Measurements from ENCODE around the gene IGBP1.

Gene IGBP1

DNA sequence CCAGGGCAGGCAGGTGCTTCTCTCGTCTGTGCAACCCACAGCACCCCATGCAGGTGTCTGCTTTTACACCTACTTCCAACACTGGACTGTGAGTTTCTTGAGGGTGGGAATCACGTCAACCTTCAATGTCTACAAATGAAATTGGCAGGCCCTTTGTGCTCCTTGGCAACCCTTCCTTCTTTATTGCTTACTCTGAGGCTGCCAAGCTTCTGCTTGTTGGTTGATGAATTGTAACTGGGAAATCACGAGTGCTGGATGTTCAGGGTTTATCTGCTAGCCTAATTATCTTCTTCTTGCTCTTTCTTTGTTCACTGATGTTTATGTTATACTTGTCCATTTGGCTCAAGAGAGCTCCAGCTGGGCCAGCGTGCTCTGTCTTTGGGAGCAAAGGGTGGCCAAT, 41.5 kb downstream of the IGBP1 start:
- H3K4me3 ChIP-seq (ENCODE audit: low read depth, low read length), result no peak overlapping the region
- TF ChIP-seq, protein P1, sequence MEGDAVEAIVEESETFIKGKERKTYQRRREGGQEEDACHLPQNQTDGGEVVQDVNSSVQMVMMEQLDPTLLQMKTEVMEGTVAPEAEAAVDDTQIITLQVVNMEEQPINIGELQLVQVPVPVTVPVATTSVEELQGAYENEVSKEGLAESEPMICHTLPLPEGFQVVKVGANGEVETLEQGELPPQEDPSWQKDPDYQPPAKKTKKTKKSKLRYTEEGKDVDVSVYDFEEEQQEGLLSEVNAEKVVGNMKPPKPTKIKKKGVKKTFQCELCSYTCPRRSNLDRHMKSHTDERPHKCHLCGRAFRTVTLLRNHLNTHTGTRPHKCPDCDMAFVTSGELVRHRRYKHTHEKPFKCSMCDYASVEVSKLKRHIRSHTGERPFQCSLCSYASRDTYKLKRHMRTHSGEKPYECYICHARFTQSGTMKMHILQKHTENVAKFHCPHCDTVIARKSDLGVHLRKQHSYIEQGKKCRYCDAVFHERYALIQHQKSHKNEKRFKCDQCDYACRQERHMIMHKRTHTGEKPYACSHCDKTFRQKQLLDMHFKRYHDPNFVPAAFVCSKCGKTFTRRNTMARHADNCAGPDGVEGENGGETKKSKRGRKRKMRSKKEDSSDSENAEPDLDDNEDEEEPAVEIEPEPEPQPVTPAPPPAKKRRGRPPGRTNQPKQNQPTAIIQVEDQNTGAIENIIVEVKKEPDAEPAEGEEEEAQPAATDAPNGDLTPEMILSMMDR (conservative IDR thresholded peaks at IDR 0.05; ENCODE audit: low read depth, low read length), result no peak
- no peak for DNase-seq (ENCODE audit: low read depth)

GRCh38 chrX:70175338-70175737, 42.1 kb downstream of the IGBP1 start:
- TF ChIP-seq, protein P1 (conservative IDR thresholded peaks at IDR 0.05; ENCODE audit: low read depth, low read length), result no peak
- DNase-seq (ENCODE audit: low read depth), result no peak
- no peak overlapping the region for H3K4me3 ChIP-seq (ENCODE audit: low read depth, low read length)

- no peak within 1 kb of the TSS for H3K4me3 ChIP-seq (ENCODE audit: low read depth, low read length)
- TF ChIP-seq, protein P1 (conservative IDR thresholded peaks at IDR 0.05; ENCODE audit: low read depth, low read length), result no peak
- peak; percentile 9 for DNase-seq (ENCODE audit: low read depth)
Observed at GRCh38 chrX:70176938-70177533, 43.8 kb downstream of the IGBP1 start, which contains the start of gene DGAT2L6. TSS of gene DGAT2L6 (plus strand) at chrX:70177483. CDS start at chrX:70177583, 100 bp downstream.

GRCh38 chrX:70183091-70183490, 49.8 kb downstream of the IGBP1 start:
- TF ChIP-seq, protein P1 (conservative IDR thresholded peaks at IDR 0.05; ENCODE audit: low read depth, low read length), result no peak
- no peak for DNase-seq (ENCODE audit: low read depth)
- H3K4me3 ChIP-seq (ENCODE audit: low read depth, low read length), result no peak overlapping the region

DNA sequence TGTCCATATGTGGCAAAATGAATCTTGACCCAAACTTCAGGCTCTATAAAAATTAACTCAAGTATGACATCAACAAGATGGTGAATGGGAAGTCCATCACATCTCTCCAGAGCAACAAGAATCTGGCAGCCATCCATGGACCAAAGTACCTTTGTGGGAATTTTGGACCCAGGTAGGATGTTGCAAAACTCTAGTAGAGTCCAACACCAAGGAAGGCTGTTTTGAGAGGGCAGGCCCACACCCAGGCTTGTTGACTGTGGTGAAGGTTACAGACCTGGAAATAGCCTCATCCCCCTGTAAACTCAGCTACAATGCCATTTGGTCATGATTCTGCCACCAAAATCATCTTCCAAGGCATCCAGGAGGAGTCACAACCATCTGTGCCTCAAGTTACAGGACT, 57.0 kb downstream of the IGBP1 start:
- TF ChIP-seq, protein P1 (conservative IDR thresholded peaks at IDR 0.05; ENCODE audit: low read depth, low read length), result no peak
- DNase-seq (ENCODE audit: low read depth), result no peak
- H3K4me3 ChIP-seq (ENCODE audit: low read depth, low read length), result no peak overlapping the region

DNA sequence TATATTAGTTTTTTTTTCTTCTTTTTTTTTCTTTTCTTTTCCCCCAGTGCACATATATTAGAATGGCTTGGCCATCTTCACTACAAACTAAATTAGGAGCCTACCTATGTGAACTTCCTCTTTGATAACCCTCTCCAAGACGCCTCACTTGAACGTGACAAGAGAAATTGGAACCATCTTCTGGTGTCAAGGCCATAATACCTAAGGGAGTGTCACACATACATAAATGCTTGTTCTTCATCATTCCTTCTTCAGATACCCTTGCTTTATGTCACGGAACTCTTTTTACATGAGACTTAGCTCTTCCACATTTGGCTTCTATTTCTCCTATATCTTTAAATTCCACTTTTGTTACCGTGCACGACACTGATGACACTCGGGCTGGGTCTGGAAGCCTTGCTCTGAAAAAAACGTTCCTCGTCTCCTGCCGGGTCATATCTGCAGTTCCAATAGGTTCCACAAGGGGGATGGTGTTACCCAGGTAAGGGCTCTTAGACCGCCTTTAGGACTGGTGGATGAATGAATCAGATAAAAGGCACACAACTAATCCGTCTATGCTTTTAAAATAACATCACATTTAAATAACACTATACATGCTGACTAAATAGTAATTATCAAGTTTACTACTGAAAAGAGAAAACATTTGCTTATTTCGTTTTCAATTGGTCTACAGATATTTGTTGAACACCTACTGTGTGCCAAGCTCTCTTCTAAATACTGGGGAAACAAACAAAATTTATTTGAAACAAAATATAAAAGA, 63.9 kb downstream of the IGBP1 start:
- TF ChIP-seq, protein P1 (conservative IDR thresholded peaks at IDR 0.05; ENCODE audit: low read depth, low read length), result peak; percentile 76
- no peak overlapping the region for H3K4me3 ChIP-seq (ENCODE audit: low read depth, low read length)
- peak; percentile 73 for DNase-seq (ENCODE audit: low read depth)

Data from choroid plexus epithelial cell (primary cell).